ENCODE data around the gene ATP6V1B1. TPM values are rescaled to one million over a fixed set of nuclear protein-coding genes. Genes with fewer than 3 reads are reported as not detected.

Gene ATP6V1B1
- total and polyA plus RNA-seq, 3 experiments from 2014 or later: not detected

GRCh38 chr2:70927138-70927537 lies 8.6 kb upstream of the ATP6V1B1 start:
- H3K9me3 Mint-ChIP-seq: no peaks in the 10 kb centered on the region
- H3K27me3 Mint-ChIP-seq: peaks cover 13 to 27% of the 10 kb centered on the region in 2 donors
- no peaks in the 10 kb centered on the region for H3K36me3 Mint-ChIP-seq
- H3K4me3 ChIP-seq (ENCODE audit: low read length): no peak overlapping the region
- no peak for DNase-seq
- CTCF ChIA-PET: no interaction called here
- no peak overlapping the region for H3K4me3 Mint-ChIP-seq
- H3K9me3 ChIP-seq (ENCODE audit: low read length): no peaks in the 10 kb centered on the region
- H3K27ac ChIP-seq (ENCODE audit: low read depth, low read length): no peak overlapping the region
- no peaks in the 10 kb centered on the region for H3K4me1 Mint-ChIP-seq
- H3K27ac Mint-ChIP-seq: no peak overlapping the region
- POLR2A ChIA-PET: no interaction called here
- no peaks in the 10 kb centered on the region for H3K36me3 ChIP-seq (ENCODE audit: insufficient read depth, low read length)
- H3K27me3 ChIP-seq (ENCODE audit: insufficient read depth, low read length, poor library complexity, severe bottlenecking): no peaks in the 10 kb centered on the region
- no peaks in the 10 kb centered on the region for H3K4me1 ChIP-seq (ENCODE audit: insufficient read depth, low read length)

- H3K4me3 Mint-ChIP-seq: no peak overlapping the region
- no peaks in the 10 kb centered on the region for H3K36me3 Mint-ChIP-seq
- H3K27ac Mint-ChIP-seq: no peak overlapping the region
- DNase-seq: no peak
- POLR2A ChIA-PET: no interaction called here
- no peaks in the 10 kb centered on the region for H3K4me1 Mint-ChIP-seq
- Histone ChIP-seq H3K27me3 (ENCODE audit: insufficient read depth, low read length, poor library complexity, severe bottlenecking) (no peaks in the 10 kb centered on the region), H3K4me1 (ENCODE audit: insufficient read depth, low read length) (no peaks in the 10 kb centered on the region), H3K36me3 (ENCODE audit: insufficient read depth, low read length) (no peaks in the 10 kb centered on the region), H3K9me3 (ENCODE audit: low read length) (no peaks in the 10 kb centered on the region), H3K4me3 (ENCODE audit: low read length) (no peak overlapping the region), H3K27ac (ENCODE audit: low read depth, low read length) (no peak overlapping the region)
- peaks cover 15 to 29% of the 10 kb centered on the region in 2 donors for H3K27me3 Mint-ChIP-seq
- CTCF ChIA-PET: no interaction called here
- H3K9me3 Mint-ChIP-seq: no peaks in the 10 kb centered on the region
Observed at GRCh38 chr2:70927641-70928040, 8.1 kb upstream of the ATP6V1B1 start.

- no peaks in the 10 kb centered on the region for H3K36me3 ChIP-seq (ENCODE audit: insufficient read depth, low read length)
- no peak overlapping the region for H3K4me3 Mint-ChIP-seq
- H3K27ac Mint-ChIP-seq: no peak overlapping the region
- H3K36me3 Mint-ChIP-seq: no peaks in the 10 kb centered on the region
- no peaks in the 10 kb centered on the region for H3K4me1 ChIP-seq (ENCODE audit: insufficient read depth, low read length)
- no peak overlapping the region for H3K27ac ChIP-seq (ENCODE audit: low read depth, low read length)
- no peak for DNase-seq
- no peaks in the 10 kb centered on the region for H3K9me3 ChIP-seq (ENCODE audit: low read length)
- H3K4me1 Mint-ChIP-seq: no peaks in the 10 kb centered on the region
- CTCF ChIA-PET: no interaction called here
- no peaks in the 10 kb centered on the region for H3K9me3 Mint-ChIP-seq
- H3K27me3 ChIP-seq (ENCODE audit: insufficient read depth, low read length, poor library complexity, severe bottlenecking): no peaks in the 10 kb centered on the region
- H3K27me3 Mint-ChIP-seq: peaks cover 13 to 27% of the 10 kb centered on the region in 2 donors
- POLR2A ChIA-PET: no interaction called here
- no peak overlapping the region for H3K4me3 ChIP-seq (ENCODE audit: low read length)
Observed at GRCh38 chr2:70928366-70928765, 7.3 kb upstream of the ATP6V1B1 start.

- H3K27ac ChIP-seq (ENCODE audit: low read depth, low read length): no peak overlapping the region
- Mint-ChIP-seq H3K27me3 (peaks cover 11 to 31% of the 10 kb centered on the region in 2 donors), H3K9me3 (no peaks in the 10 kb centered on the region), H3K27ac (no peak overlapping the region), H3K4me3 (no peak overlapping the region), H3K4me1 (no peaks in the 10 kb centered on the region), H3K36me3 (no peaks in the 10 kb centered on the region)
- CTCF ChIA-PET: no interaction called here
- no peaks in the 10 kb centered on the region for H3K27me3 ChIP-seq (ENCODE audit: insufficient read depth, low read length, poor library complexity, severe bottlenecking)
- no peak overlapping the region for H3K4me3 ChIP-seq (ENCODE audit: low read length)
- no peaks in the 10 kb centered on the region for H3K9me3 ChIP-seq (ENCODE audit: low read length)
- H3K4me1 ChIP-seq (ENCODE audit: insufficient read depth, low read length): no peaks in the 10 kb centered on the region
- no peaks in the 10 kb centered on the region for H3K36me3 ChIP-seq (ENCODE audit: insufficient read depth, low read length)
- POLR2A ChIA-PET: interaction anchor here (0.6 kb wide), 1 partner anchor 271 kb away, joined by 3 read pairs; no protein-coding TSS in a partner anchor
- no peak for DNase-seq
Observed at GRCh38 chr2:70930371-70931329, 5.0 kb upstream of the ATP6V1B1 start.

- CTCF ChIA-PET: no interaction called here
- no peak overlapping the region for H3K4me3 ChIP-seq (ENCODE audit: low read length)
- no peaks in the 10 kb centered on the region for H3K9me3 Mint-ChIP-seq
- H3K27ac Mint-ChIP-seq: no peak overlapping the region
- H3K4me3 Mint-ChIP-seq: no peak overlapping the region
- no peaks in the 10 kb centered on the region for H3K4me1 ChIP-seq (ENCODE audit: insufficient read depth, low read length)
- no peaks in the 10 kb centered on the region for H3K36me3 Mint-ChIP-seq
- H3K4me1 Mint-ChIP-seq: no peaks in the 10 kb centered on the region
- no peaks in the 10 kb centered on the region for H3K9me3 ChIP-seq (ENCODE audit: low read length)
- H3K36me3 ChIP-seq (ENCODE audit: insufficient read depth, low read length): no peaks in the 10 kb centered on the region
- POLR2A ChIA-PET: no interaction called here
- DNase-seq: no peak
- peaks cover 11 to 33% of the 10 kb centered on the region in 2 donors for H3K27me3 Mint-ChIP-seq
- no peak overlapping the region for H3K27ac ChIP-seq (ENCODE audit: low read depth, low read length)
- no peaks in the 10 kb centered on the region for H3K27me3 ChIP-seq (ENCODE audit: insufficient read depth, low read length, poor library complexity, severe bottlenecking)
Observed at GRCh38 chr2:70931376-70932000, 4.2 kb upstream of the ATP6V1B1 start.

GRCh38 chr2:70932631-70933230 lies 3.0 kb upstream of the ATP6V1B1 start:
- Mint-ChIP-seq H3K36me3 (no peaks in the 10 kb centered on the region), H3K27ac (no peak overlapping the region), H3K9me3 (no peaks in the 10 kb centered on the region), H3K27me3 (peaks cover 11 to 29% of the 10 kb centered on the region in 2 donors), H3K4me1 (no peaks in the 10 kb centered on the region), H3K4me3 (no peak overlapping the region)
- H3K4me1 ChIP-seq (ENCODE audit: insufficient read depth, low read length): no peaks in the 10 kb centered on the region
- no peaks in the 10 kb centered on the region for H3K27me3 ChIP-seq (ENCODE audit: insufficient read depth, low read length, poor library complexity, severe bottlenecking)
- DNase-seq: no peak
- no peak overlapping the region for H3K4me3 ChIP-seq (ENCODE audit: low read length)
- H3K27ac ChIP-seq (ENCODE audit: low read depth, low read length): no peak overlapping the region
- ChIA-PET POLR2A (no interaction called here), CTCF (no interaction called here)
- no peaks in the 10 kb centered on the region for H3K36me3 ChIP-seq (ENCODE audit: insufficient read depth, low read length)
- no peaks in the 10 kb centered on the region for H3K9me3 ChIP-seq (ENCODE audit: low read length)

- Mint-ChIP-seq H3K4me1 (no peaks in the 10 kb centered on the region), H3K27ac (no peak overlapping the region), H3K27me3 (peaks cover 8 to 27% of the 10 kb centered on the region in 2 donors), H3K36me3 (no peaks in the 10 kb centered on the region), H3K4me3 (no peak overlapping the region), H3K9me3 (no peaks in the 10 kb centered on the region)
- H3K4me1 ChIP-seq (ENCODE audit: insufficient read depth, low read length): no peaks in the 10 kb centered on the region
- H3K9me3 ChIP-seq (ENCODE audit: low read length): no peaks in the 10 kb centered on the region
- DNase-seq: no peak
- H3K27me3 ChIP-seq (ENCODE audit: insufficient read depth, low read length, poor library complexity, severe bottlenecking): no peaks in the 10 kb centered on the region
- ChIA-PET POLR2A (no interaction called here), CTCF (interaction anchor here (1.6 kb wide), 1 partner anchor 13 kb away, joined by 5 read pairs; no protein-coding TSS in a partner anchor)
- no peak overlapping the region for H3K4me3 ChIP-seq (ENCODE audit: low read length)
- no peaks in the 10 kb centered on the region for H3K36me3 ChIP-seq (ENCODE audit: insufficient read depth, low read length)
- no peak overlapping the region for H3K27ac ChIP-seq (ENCODE audit: low read depth, low read length)
Observed at GRCh38 chr2:70934981-70935380, 719 bp upstream of the ATP6V1B1 start.
